ENCODE results near the gene CAP2.
"Not testable (repeated sequence)": the region's sequence is repeated elsewhere in the genome, so short reads cannot be mapped to it uniquely, and the experiment has no call there.

DNA sequence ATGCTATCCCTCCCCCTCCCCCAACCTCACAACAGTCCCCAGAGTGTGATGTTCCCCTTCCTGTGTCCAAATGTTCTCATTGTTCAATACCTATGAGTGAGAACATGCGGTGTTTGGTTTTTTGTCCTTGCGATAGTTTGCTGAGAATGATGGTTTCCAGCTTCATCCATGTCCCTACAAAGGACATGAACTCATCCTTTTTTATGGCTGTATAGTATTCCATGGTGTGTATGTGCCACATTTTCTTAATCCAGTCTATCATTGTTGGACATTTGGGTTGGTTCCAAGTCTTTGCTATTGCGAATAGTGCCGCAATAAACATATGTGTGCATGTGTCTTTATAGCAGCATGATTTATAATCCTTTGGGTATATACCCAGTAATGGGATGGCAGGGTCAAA lies 152.3 kb downstream of the CAP2 start:
- TF ChIP-seq, protein P1, sequence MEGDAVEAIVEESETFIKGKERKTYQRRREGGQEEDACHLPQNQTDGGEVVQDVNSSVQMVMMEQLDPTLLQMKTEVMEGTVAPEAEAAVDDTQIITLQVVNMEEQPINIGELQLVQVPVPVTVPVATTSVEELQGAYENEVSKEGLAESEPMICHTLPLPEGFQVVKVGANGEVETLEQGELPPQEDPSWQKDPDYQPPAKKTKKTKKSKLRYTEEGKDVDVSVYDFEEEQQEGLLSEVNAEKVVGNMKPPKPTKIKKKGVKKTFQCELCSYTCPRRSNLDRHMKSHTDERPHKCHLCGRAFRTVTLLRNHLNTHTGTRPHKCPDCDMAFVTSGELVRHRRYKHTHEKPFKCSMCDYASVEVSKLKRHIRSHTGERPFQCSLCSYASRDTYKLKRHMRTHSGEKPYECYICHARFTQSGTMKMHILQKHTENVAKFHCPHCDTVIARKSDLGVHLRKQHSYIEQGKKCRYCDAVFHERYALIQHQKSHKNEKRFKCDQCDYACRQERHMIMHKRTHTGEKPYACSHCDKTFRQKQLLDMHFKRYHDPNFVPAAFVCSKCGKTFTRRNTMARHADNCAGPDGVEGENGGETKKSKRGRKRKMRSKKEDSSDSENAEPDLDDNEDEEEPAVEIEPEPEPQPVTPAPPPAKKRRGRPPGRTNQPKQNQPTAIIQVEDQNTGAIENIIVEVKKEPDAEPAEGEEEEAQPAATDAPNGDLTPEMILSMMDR (conservative IDR thresholded peaks at IDR 0.05), result not testable (repeated sequence)
- not testable (repeated sequence) for TF ChIP-seq ZFX (IDR thresholded peaks at IDR 0.05)
